ES-I3 (cell line): ENCODE measurements around the gene SLC24A3.
"Not testable (repeated sequence)": the region's sequence is repeated elsewhere in the genome, so short reads cannot be mapped to it uniquely, and the experiment has no call there.

Source experiments
- H3K36me3 ChIP-seq: 2 replicates; pipeline ENCODE4 v1.6.1; 2013; ENCODE audit warnings: mild to moderate bottlenecking, low read length, control low read depth, moderate library complexity; ENCODE audit not compliant: insufficient read depth
- H3K4me1 ChIP-seq: 2 replicates; pipeline ENCODE4 v1.6.1; 2013; ENCODE audit warnings: mild to moderate bottlenecking, control low read depth, low read length; ENCODE audit not compliant: insufficient read depth
- H3K9ac ChIP-seq: 2 replicates; pipeline ENCODE4 v1.6.1; 2013; ENCODE audit warnings: low read depth, mild to moderate bottlenecking, low read length, moderate library complexity
- H3K9me3 ChIP-seq: 2 replicates; pipeline ENCODE4 v1.6.1; 2013; ENCODE audit warnings: mild to moderate bottlenecking, low read length, moderate library complexity; ENCODE audit not compliant: control insufficient read depth, insufficient read depth

Gene SLC24A3

DNA sequence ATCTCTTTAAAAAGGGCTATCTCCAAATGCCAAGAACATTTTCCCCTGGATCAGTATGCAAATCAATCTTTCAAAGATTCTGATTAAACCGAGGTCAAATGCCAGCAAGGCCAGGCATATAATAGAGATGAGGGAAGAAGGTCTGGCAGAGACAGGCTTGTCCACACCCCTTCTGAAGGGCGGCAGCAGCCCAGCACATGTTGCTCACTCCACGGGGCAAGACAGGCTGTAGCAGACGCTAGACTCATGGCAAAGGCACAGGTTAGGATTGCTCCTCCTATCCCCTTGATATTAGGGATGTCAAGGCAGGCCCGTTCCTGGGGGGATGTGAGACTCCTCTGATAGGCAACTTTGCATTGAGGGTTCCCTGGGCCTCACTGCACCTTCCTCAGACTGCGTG lies 440.9 kb downstream of the SLC24A3 start:
- H3K4me1 ChIP-seq = no peaks in the 10 kb centered on the region
- 0 out of 2 replicates have a peak, but pooled peaks cover 2% of the 10 kb centered on the region for H3K9me3 ChIP-seq
- no peak overlapping the region for H3K9ac ChIP-seq
- no peaks in the 10 kb centered on the region for H3K36me3 ChIP-seq

DNA sequence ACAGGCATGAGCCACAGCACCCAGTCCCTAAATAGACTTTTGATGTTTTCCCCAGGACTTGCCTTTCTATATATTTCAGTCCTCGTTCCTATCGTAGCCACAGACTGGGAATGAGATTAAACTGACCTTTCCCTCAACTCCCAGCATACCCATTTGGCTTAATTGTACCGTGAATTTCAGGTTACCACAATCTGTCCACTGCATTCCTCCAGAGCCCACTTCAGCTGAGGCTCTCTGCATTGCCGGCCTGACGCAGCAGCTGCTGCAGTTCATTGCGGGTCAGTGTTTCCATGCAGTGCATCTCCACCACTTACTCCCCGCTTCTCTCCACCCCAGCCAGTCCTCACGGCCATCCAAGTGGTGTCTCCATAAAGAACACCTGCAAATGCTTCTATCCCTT lies 442.5 kb downstream of the SLC24A3 start:
- Histone ChIP-seq H3K9ac (no peak overlapping the region), H3K9me3 (0 out of 2 replicates have a peak, but pooled peaks cover 2% of the 10 kb centered on the region), H3K4me1 (no peaks in the 10 kb centered on the region), H3K36me3 (no peaks in the 10 kb centered on the region)

DNA sequence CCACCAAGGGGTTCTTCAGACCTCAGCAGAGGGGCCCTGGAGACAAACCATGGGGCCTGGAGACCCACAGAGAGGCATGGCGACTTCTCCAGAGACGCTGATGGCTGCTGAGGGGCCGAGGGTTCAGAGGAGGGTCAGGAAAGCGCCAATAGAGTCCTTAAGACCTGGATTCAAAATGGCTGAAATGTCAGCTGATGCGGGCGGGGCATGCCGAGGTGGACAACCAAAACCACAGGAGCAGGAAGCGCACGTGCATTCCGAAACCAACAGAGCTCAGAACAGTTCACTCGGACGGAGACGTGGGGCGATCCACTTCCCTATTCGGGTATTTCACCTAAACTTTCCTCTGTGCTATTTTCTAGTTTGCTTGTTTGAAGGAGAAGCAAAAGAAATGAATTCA lies 445.7 kb downstream of the SLC24A3 start:
- Histone ChIP-seq H3K36me3 (no peaks in the 10 kb centered on the region), H3K4me1 (peaks cover 4% of the 10 kb centered on the region), H3K9ac (no peak overlapping the region), H3K9me3 (no peaks in the 10 kb centered on the region)

DNA sequence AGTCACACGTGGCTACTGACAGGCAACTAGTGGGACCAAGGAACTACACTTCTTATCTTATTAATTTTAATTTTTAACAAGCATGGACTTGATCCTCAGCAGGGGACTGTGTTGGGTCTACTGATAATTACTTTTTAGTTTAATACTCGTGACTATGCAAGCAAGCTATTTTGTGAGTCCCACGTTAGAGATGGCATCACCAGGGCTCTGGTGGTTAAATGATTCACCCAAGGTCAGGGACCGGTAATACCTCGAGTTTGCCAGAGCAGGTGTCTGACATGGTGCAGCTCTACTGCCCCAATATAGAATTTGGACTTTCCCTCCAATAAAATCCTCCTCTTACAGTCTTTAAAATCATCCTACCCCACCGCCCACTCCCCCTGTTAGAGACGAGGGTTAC lies 447.0 kb downstream of the SLC24A3 start:
- Histone ChIP-seq H3K9me3 (no peaks in the 10 kb centered on the region), H3K9ac (no peak overlapping the region), H3K36me3 (no peaks in the 10 kb centered on the region), H3K4me1 (peaks cover 4% of the 10 kb centered on the region)

DNA sequence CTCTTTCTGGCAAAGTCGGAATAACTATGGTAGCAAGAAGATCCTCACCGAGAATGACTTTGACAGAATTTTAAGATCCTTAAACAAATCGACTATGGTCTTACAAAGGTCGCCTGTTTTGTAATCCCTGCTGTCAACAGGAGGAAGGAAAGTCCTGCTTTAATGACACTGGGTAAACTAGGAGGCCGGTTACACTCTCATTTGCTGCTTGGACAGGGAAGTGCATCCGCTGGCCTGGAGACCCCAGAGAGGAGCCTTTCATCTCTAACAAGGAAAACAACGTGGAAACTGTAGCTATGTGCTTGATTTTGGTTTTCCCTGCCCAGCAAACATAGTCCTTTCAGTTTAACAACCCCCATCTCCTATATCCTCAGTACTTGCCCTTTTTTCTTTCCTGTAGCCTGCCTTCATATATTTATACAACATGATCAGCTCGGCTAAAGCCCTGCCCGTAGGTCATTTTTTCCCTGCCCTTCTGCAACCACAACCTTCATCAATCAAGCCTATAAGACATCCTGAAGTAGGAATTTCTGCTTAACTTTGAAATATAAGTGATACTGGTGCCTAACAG lies 448.5 kb downstream of the SLC24A3 start:
- H3K9ac ChIP-seq = no peak overlapping the region
- peaks cover 4% of the 10 kb centered on the region for H3K4me1 ChIP-seq
- H3K36me3 ChIP-seq = no peaks in the 10 kb centered on the region
- no peaks in the 10 kb centered on the region for H3K9me3 ChIP-seq

DNA sequence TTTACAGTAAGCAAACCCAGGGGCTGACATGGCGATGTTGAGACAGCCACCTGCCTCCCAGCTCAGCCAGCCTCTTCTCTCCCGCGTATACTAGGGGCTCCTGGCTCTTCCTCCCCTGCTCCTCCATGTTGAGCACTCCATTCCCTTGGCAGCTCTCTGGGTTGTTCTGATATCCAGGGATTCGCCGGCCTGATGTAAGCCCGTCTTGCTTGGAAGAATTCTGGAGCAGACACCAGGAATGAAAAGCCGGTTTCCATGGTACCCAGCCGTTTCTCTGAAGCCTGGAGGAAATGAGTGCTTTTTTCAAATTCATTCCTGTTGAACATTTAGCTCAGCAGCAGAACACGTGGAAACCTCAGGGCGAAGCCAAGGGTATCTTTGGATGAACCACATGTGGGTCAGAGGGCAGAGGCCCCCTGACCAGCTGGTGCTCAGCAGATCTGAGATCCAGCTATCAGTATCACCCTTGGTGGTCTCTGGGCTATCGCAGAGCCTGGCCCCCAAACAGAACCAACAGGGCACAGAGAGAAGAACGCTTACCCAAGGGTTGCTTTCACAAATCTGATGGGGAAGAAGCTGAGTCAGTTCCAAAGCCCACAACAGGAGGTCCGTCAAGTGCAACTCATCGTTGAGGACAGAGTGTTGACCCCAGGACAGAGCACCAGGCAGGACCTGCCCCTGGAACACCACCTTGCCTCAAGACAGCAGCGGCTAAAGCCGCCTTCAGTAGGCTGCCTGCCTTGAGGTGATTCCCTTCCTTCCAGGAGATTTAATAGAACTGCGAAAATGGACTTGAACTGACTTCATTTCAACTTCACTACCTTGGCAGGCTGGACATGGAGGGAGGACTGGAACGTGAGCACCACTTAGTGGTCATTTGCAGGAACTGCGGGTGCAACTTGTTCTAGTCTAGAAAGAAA lies 449.5 kb downstream of the SLC24A3 start:
- Histone ChIP-seq H3K4me1 (peaks cover 4% of the 10 kb centered on the region), H3K36me3 (no peaks in the 10 kb centered on the region), H3K9ac (no peak overlapping the region), H3K9me3 (no peaks in the 10 kb centered on the region)

DNA sequence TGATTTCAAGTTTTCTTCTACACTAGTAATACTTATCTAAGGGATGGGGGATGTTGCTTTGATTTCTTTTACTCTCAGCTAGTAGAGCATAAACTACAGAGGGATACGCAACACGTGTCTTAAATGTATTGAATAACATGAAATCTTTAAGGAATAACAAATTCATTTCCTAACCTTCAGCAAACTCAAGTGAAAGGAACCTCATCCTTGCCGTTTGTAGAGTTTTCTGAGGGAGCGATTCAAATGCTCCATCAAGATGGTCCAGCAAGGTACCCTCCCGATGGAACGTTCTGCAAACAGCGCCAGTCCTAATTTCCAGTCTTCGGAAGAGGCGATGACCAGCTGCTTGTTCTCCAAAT lies 450.2 kb downstream of the SLC24A3 start:
- Histone ChIP-seq H3K4me1 (peaks cover 4% of the 10 kb centered on the region), H3K9me3 (no peaks in the 10 kb centered on the region), H3K9ac (no peak overlapping the region), H3K36me3 (no peaks in the 10 kb centered on the region)

DNA sequence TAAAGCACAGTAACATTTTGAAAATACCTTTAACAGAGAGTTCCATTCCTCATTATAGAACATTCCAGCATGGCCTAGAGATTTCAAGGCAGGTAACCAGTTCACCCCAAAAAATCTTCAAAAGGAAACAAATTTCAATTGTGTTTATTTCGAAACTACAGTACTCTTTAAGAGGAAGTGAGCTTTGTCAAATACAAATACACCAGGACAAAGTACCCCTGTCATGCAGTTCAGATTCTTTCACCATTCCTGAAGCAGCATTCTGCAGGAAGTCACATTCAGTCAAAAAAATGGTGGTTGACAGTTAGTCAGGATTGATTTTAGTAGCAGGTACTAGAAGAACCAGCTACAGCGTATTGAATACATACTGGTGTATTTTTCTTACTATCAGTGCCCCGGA lies 456.0 kb downstream of the SLC24A3 start:
- no peak overlapping the region for H3K9ac ChIP-seq
- no peaks in the 10 kb centered on the region for H3K36me3 ChIP-seq
- H3K9me3 ChIP-seq = no peaks in the 10 kb centered on the region
- H3K4me1 ChIP-seq = no peaks in the 10 kb centered on the region

DNA sequence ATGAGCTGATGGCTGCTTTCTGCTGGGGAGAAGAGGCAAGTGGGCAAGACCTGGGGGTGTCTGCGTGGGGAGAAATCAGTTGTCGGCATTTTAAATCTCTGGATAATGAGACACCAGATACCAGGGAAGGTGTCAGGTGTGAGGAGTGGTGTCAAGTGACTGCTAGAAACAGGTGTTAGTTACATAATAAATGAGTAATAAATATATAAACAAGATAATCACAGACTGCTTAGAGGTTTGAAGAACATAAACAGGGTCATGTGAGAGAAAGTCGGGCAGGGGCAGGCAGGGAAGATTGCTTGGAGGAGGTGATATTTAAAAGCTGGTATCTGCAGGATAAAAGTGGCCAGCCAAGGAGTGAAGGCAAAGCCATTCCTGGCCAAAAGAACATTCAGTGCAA lies 458.4 kb downstream of the SLC24A3 start:
- Histone ChIP-seq H3K9ac (no peak overlapping the region), H3K4me1 (no peaks in the 10 kb centered on the region), H3K9me3 (no peaks in the 10 kb centered on the region), H3K36me3 (no peaks in the 10 kb centered on the region)

DNA sequence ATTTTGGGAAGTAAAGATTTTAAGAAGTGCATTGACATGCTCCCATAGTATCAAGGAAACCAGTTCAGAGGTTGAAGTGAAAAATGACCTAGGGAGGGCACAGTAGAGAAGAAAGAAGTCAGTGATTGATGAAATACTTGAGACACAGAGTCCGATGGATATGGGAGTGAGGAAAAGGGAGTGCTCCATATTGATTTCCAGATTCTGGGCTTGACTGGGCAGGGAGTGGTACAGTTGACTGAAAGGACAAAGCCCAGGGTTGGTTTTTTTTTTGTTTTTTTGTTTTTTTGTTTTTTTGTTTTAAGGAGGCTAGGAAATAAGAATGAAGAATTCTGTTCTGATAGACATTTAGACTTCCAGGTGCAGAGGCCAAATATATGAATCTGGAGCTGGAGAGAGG lies 458.9 kb downstream of the SLC24A3 start:
- Histone ChIP-seq H3K9ac (no peak overlapping the region), H3K4me1 (no peaks in the 10 kb centered on the region)

DNA sequence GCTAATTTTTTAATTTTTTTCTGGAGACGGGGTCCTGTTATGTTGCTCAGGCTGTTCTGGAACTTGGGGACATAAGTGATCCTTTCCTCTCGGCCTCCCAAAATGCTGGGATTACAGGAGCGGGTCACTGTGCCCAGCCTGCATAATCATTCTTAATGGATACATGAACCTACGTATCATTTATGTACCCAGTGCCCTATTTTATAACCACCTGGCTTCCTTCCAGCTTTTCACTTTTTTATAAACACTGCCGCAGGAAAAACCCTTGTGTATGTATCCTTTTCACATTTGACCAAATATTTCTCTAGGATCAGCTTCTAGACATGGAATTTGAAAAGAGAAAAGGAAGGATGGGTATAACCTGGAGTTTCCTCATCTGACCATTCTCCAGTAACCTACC lies 460.1 kb downstream of the SLC24A3 start:
- Histone ChIP-seq H3K4me1 (no peaks in the 10 kb centered on the region), H3K36me3 (no peaks in the 10 kb centered on the region), H3K9ac (no peak overlapping the region), H3K9me3 (no peaks in the 10 kb centered on the region)

More for the DNA sequence above, 458.9 kb downstream of the SLC24A3 start:
- H3K9me3 ChIP-seq = no peaks in the 10 kb centered on the region
- H3K36me3 ChIP-seq = no peaks in the 10 kb centered on the region

DNA sequence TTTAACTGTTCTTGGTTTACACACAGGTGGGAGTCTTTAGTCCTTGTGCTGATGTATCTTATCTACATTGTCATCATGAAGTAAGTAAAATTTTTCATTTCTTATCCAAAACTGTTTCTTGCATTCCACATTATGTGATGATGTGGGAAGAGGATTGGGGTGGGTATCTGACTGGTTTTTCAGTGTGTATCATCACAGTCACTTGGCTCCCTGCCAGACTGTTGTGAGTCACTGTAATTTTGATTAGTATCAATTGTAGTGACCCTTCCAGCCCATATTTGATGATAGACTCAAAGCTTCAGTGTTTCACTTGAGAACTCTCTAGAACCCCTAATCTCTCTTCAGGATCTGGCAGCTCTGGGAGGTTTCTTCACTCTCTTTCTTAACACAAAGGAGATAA lies 461.1 kb downstream of the SLC24A3 start:
- H3K9ac ChIP-seq = no peak overlapping the region
- no peaks in the 10 kb centered on the region for H3K9me3 ChIP-seq
- no peaks in the 10 kb centered on the region for H3K36me3 ChIP-seq
- no peaks in the 10 kb centered on the region for H3K4me1 ChIP-seq

DNA sequence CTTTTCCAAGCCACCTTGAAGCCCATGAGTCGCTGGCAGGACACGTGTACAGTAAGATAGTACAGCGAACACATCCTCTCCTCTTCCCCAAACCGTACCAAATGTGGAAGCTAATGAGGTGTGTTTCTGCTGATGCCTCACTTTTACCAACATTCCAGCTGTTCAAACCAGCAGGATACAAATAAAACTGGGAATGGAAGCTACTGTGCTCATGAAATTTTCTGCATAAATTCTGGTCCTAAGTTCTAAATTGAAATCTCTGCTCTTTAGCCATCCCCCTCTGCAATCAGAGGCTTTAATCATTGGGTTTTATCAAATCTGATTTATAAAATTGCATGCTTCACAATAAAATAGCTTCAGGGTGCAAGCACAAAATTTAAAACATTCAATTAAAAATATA lies 463.8 kb downstream of the SLC24A3 start:
- Histone ChIP-seq H3K9ac (no peak overlapping the region), H3K36me3 (no peaks in the 10 kb centered on the region), H3K9me3 (no peaks in the 10 kb centered on the region), H3K4me1 (no peaks in the 10 kb centered on the region)

DNA sequence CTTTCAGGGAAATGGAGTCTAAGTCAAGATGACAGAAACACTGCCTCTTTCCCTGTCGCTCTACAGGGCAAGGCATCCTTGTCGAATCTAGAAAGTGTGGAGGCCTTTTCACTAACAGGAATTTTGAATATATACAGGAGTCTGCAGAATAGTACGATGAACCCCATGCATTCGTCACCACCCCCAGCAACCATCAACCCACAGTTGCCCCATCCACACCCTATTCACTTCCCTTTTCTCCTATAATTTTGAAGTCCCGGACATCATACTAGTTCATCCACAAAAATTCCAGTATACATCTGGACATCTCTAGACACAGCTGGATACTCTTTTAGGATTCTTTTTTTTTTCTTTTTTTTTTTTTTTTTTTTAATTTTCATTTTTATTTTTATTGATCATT lies 464.9 kb downstream of the SLC24A3 start:
- H3K36me3 ChIP-seq = no peaks in the 10 kb centered on the region
- no peak overlapping the region for H3K9ac ChIP-seq
- H3K4me1 ChIP-seq = no peaks in the 10 kb centered on the region
- H3K9me3 ChIP-seq = no peaks in the 10 kb centered on the region

DNA sequence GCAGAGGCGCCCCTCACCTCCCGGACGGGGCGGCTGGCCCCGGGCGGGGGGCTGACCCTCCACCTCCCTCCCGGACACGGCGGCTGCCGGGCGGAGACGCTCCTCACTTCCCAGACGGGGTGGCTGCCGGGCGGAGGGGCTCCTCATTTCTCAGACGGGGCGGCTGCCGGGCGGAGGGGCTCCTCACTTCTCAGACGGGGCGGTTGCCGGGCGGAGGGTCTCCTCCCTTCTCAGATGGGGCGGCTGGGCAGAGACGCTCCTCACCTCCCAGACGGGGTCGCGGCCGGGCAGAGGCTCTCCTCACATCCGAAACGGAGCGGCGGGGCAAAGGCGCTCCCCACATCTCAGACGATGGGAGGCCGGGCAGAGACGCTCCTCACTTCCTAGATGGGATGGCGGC lies 466.1 kb downstream of the SLC24A3 start:
- H3K36me3 ChIP-seq, H3K4me1 ChIP-seq, H3K9me3 ChIP-seq, H3K9ac ChIP-seq: not testable (repeated sequence)
